ENCODE measurements around the gene THADA. TPM values are rescaled to one million over a fixed set of nuclear protein-coding genes. Genes with fewer than 3 reads are reported as not detected.
A peak's percentile ranks its signal among the peaks of the same experiment; 100 is the strongest.
"Not testable (repeated sequence)": the region's sequence is repeated elsewhere in the genome, so short reads cannot be mapped to it uniquely, and the experiment has no call there.

Gene THADA
- polyA plus RNA-seq, 1 donor (not counting 4 experiments of a cell fraction or from before 2014, with no cell fraction given), result 22.6 TPM

GRCh38 chr2:43636621-43637020, 40.8 kb upstream of the THADA start:
- Histone ChIP-seq H3K36me3 (ENCODE audit: control insufficient read depth in 2 of 2, extremely low read depth in 1 of 2, insufficient read depth in 2 of 2, low read length in 2 of 2) (no peaks in the 10 kb centered on the region), H3K9me3 (ENCODE audit: control insufficient read depth, low read depth, low read length) (no peaks in the 10 kb centered on the region), H3K9ac (ENCODE audit: control insufficient read depth, extremely low read depth, insufficient read depth, low read length) (peak overlapping the region; percentile 35), H3K4me2 (ENCODE audit: control insufficient read depth, extremely low read depth, insufficient read depth, low read depth, low read length) (peak overlapping the region; percentile 100), H3K4me3 (ENCODE audit: control insufficient read depth in 2 of 3, extremely low read depth in 1 of 3, insufficient read depth in 2 of 3, low read depth in 1 of 3, low read length in 3 of 3) (peak overlapping the region; percentile 64 to 83 (median 80)), H2AFZ (ENCODE audit: control insufficient read depth, low read length) (peak overlapping the region; percentile 100), H3K79me2 (ENCODE audit: control insufficient read depth, insufficient read depth, low read length) (no peaks in the 10 kb centered on the region), H3K27me3 (ENCODE audit: control insufficient read depth, extremely low read depth, insufficient read depth, low read length) (peaks cover 6% of the 10 kb centered on the region), H4K20me1 (ENCODE audit: control insufficient read depth, extremely low read depth, insufficient read depth, low read length) (no peaks in the 10 kb centered on the region), H3K27ac (ENCODE audit: control insufficient read depth, insufficient read depth, low read length) (no peak overlapping the region), H3K4me1 (ENCODE audit: control insufficient read depth, extremely low read depth, insufficient read depth, low read length) (peaks cover 7% of the 10 kb centered on the region), H3K9me1 (ENCODE audit: control insufficient read depth, extremely low read depth, insufficient read depth, low read length) (no peaks in the 10 kb centered on the region)
- no peak for FAIRE-seq
- no peak for DNase-seq (ENCODE audit: low read depth, low spot score)
- dilution Hi-C loops (cut with MboI; ENCODE audit: extremely low pct_ligation_motif_present, low sequenced_read_pairs), result no loop called here
- TF ChIP-seq EZH2 (IDR thresholded peaks at IDR 0.05; ENCODE audit: low read length), result no peak
- TF ChIP-seq CTCF (optimal IDR thresholded peaks at IDR 0.05 in 1 of 3, IDR thresholded peaks at IDR 0.05 in 1 of 3, conservative IDR thresholded peaks at IDR 0.05 in 1 of 3; ENCODE audit: extremely low read depth in 1 of 3, insufficient read depth in 2 of 3, low read length in 3 of 3), result no peak

- H3K4me1 ChIP-seq (ENCODE audit: control insufficient read depth, extremely low read depth, insufficient read depth, low read length); H2AFZ ChIP-seq (ENCODE audit: control insufficient read depth, low read length); H3K9me3 ChIP-seq (ENCODE audit: control insufficient read depth, low read depth, low read length); H3K36me3 ChIP-seq (ENCODE audit: control insufficient read depth in 2 of 2, extremely low read depth in 1 of 2, insufficient read depth in 2 of 2, low read length in 2 of 2); dilution Hi-C loops (cut with MboI; ENCODE audit: extremely low pct_ligation_motif_present, low sequenced_read_pairs); H3K4me3 ChIP-seq (ENCODE audit: control insufficient read depth in 2 of 3, extremely low read depth in 1 of 3, insufficient read depth in 2 of 3, low read depth in 1 of 3, low read length in 3 of 3); H3K79me2 ChIP-seq (ENCODE audit: control insufficient read depth, insufficient read depth, low read length); DNase-seq (ENCODE audit: low read depth, low spot score); H3K4me2 ChIP-seq (ENCODE audit: control insufficient read depth, extremely low read depth, insufficient read depth, low read depth, low read length); H3K27me3 ChIP-seq (ENCODE audit: control insufficient read depth, extremely low read depth, insufficient read depth, low read length); H3K9me1 ChIP-seq (ENCODE audit: control insufficient read depth, extremely low read depth, insufficient read depth, low read length); FAIRE-seq; H3K27ac ChIP-seq (ENCODE audit: control insufficient read depth, insufficient read depth, low read length); H4K20me1 ChIP-seq (ENCODE audit: control insufficient read depth, extremely low read depth, insufficient read depth, low read length); H3K9ac ChIP-seq (ENCODE audit: control insufficient read depth, extremely low read depth, insufficient read depth, low read length): not testable (repeated sequence)
These were observed 40.3 kb upstream of the THADA start for GRCh38 chr2:43636153-43636552.

GRCh38 chr2:43634604-43635306, 38.9 kb upstream of the THADA start:
- dilution Hi-C loops (cut with MboI; ENCODE audit: extremely low pct_ligation_motif_present, low sequenced_read_pairs), result no loop called here
- FAIRE-seq, result no peak
- H3K27ac ChIP-seq (ENCODE audit: control insufficient read depth, insufficient read depth, low read length), result no peak overlapping the region
- no peaks in the 10 kb centered on the region for H3K36me3 ChIP-seq (ENCODE audit: control insufficient read depth in 2 of 2, extremely low read depth in 1 of 2, insufficient read depth in 2 of 2, low read length in 2 of 2)
- no peak overlapping the region for H3K4me3 ChIP-seq (ENCODE audit: control insufficient read depth in 2 of 3, extremely low read depth in 1 of 3, insufficient read depth in 2 of 3, low read depth in 1 of 3, low read length in 3 of 3)
- no peak overlapping the region for H3K4me2 ChIP-seq (ENCODE audit: control insufficient read depth, extremely low read depth, insufficient read depth, low read depth, low read length)
- H3K4me1 ChIP-seq (ENCODE audit: control insufficient read depth, extremely low read depth, insufficient read depth, low read length), result peaks cover 7% of the 10 kb centered on the region
- DNase-seq (ENCODE audit: low read depth, low spot score), result no peak
- H3K9me3 ChIP-seq (ENCODE audit: control insufficient read depth, low read depth, low read length), result no peaks in the 10 kb centered on the region
- no peak for TF ChIP-seq CTCF (optimal IDR thresholded peaks at IDR 0.05 in 1 of 3, IDR thresholded peaks at IDR 0.05 in 1 of 3, conservative IDR thresholded peaks at IDR 0.05 in 1 of 3; ENCODE audit: extremely low read depth in 1 of 3, insufficient read depth in 2 of 3, low read length in 3 of 3)
- TF ChIP-seq EZH2 (IDR thresholded peaks at IDR 0.05; ENCODE audit: low read length), result no peak
- no peaks in the 10 kb centered on the region for H3K79me2 ChIP-seq (ENCODE audit: control insufficient read depth, insufficient read depth, low read length)
- no peak overlapping the region for H2AFZ ChIP-seq (ENCODE audit: control insufficient read depth, low read length)
- H3K9me1 ChIP-seq (ENCODE audit: control insufficient read depth, extremely low read depth, insufficient read depth, low read length), result no peaks in the 10 kb centered on the region
- H3K27me3 ChIP-seq (ENCODE audit: control insufficient read depth, extremely low read depth, insufficient read depth, low read length), result peaks cover 10% of the 10 kb centered on the region
- H4K20me1 ChIP-seq (ENCODE audit: control insufficient read depth, extremely low read depth, insufficient read depth, low read length), result no peaks in the 10 kb centered on the region
- H3K9ac ChIP-seq (ENCODE audit: control insufficient read depth, extremely low read depth, insufficient read depth, low read length), result no peak overlapping the region

Measured in keratinocyte (primary cell).